ENCODE data around the gene MMP23B.
"Not testable (repeated sequence)": the region's sequence is repeated elsewhere in the genome, so short reads cannot be mapped to it uniquely, and the experiment has no call there.

The MMP23B gene

DNA sequence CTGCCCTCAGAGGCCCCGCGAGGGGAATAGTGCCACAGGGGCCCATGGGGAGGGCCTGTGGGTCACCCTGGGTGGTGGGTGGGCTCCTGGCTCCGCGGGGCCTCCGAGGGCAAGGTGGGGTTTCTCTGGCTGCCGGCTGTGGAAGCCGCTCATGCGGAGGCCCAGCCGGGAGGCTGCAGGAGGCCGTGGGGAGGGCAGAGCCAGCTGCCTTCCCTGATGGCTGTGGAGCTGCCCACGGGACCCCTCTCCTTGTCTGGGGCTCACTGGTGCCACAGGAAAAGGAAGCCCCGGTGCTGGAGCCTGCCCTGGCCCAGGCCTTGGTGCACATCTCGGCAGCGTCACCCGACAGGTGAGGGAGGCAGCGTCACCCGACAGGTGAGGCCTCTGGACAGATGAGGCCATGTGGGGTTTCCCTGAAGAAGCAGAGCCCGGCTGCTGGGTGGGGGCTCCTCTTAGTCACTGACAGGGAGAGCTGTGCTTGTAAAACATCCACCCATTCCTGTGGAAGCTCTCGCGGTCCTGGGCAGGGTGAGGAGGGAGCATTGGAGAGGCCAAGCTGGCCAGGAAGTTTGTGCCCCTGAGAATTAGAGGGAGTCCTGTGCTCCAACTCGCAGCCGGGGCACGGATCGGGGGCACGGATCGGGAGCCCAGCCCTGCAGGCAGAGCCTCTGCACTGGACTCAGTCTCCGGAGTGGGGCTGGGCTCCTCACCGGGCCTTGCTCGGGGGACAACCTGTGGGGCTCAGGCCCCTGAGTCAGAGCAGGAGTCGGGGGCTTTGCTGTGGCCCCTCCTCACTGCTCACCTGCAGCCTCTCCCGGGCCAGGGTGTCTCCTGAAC lies 10.6 kb upstream of the MMP23B start:
- DNase-seq: no peak

DNA sequence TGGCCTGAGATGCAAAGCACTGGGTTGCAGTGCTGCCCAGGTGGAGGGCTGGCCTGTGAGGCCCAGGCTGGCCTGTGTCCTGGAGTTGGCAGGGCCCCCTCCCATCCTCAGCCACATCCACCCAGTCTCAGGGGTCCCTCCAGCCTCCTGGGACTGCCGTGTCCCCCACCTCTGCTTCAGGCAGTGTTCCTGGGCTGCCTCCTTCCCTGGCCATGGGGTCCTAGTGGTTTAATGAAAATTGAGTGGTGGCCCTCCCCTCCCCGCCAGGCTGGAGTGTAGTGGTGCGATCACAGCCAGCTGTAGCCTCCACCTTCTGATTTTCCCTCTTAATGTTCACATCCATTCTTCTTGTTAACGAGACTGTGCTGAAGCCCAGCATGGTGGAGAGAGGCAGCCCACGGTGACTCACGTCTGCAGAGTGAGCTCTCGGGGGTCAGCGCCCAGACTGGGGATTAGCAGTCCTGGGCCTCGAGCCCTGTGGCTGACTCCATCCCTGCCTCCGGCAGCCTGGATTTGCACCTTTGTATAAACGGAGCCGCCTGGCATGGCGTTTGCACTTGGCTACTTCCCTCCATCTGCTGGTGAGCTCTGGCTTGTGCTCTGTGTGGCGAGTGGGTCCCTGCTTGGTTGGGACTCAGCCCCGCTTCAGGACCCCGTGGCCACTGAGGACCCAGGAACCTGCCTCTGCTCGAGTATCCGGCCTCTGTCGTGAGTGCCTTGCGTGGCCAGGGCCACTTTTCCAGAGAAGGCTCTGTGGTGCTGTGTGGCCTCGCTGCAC lies 9.8 kb upstream of the MMP23B start:
- no peak for DNase-seq

DNA sequence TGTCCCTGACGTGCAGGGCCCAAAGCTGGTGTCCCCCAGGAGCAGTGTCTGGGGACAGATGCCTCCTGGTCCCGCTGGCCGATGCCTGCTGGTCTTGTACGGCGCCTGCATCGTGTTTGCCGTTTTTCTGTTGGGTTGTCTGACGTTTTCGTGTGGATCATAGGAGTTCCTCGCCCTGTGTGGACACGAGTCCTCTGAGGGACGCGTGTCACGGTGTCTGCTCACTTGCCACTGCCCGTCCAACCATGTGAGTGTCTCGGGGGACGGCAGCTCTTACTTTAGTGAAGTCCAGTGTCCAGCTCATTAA lies 9.2 kb upstream of the MMP23B start:
- no peak for DNase-seq

DNA sequence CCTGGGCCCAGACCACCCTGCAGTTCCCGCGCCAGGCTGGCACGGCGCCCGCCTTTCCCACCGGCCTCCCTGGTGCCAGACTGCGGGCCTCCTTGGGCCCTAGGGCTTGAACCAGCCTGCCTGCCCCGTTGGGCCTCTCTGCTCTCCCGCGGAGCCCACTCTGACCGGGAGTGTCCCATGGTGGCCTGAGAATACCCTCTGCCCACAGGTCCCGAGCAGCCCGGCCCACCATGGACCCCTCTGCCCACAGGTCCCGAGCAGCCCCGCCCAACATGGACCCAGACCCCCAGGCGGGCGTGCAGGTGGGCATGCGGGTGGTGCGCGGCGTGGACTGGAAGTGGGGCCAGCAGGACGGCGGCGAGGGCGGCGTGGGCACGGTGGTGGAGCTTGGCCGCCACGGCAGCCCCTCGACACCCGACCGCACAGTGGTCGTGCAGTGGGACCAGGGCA lies 8.8 kb upstream of the MMP23B start:
- DNase-seq: no peak

DNA sequence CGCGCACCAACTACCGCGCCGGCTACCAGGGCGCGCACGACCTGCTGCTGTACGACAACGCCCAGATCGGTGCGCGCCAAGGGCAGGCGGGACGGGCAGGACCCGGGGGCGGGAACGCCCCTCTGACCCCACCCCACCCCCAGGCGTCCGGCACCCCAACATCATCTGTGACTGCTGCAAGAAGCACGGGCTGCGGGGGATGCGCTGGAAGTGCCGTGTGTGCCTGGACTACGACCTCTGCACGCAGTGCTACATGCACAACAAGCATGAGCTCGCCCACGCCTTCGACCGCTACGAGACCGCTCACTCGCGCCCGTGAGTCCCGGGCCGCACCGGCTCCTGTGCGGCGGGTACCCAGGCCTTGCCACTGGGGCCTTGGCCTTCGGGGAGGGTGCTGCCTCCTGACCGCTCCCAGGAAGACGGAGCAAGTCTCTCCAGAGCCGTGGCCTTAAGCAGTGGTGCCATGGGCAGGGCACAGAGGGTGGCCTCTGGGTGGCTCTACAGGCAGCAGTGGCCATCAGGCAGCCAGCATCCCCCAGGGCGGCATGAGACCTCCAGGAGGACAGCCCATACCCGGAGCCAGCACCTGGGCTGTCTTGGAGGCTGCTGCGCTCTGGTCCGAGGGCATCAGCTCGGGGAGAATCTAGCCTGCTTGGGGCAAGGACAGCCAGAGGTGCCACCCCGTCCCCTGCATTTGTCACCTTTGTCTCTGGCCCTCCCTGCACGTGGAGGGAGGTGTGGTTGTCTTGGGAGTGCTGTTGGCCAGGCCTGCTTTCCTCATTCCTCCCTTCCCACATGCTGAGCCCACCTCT lies 8.1 kb upstream of the MMP23B start:
- no peak for DNase-seq

DNA sequence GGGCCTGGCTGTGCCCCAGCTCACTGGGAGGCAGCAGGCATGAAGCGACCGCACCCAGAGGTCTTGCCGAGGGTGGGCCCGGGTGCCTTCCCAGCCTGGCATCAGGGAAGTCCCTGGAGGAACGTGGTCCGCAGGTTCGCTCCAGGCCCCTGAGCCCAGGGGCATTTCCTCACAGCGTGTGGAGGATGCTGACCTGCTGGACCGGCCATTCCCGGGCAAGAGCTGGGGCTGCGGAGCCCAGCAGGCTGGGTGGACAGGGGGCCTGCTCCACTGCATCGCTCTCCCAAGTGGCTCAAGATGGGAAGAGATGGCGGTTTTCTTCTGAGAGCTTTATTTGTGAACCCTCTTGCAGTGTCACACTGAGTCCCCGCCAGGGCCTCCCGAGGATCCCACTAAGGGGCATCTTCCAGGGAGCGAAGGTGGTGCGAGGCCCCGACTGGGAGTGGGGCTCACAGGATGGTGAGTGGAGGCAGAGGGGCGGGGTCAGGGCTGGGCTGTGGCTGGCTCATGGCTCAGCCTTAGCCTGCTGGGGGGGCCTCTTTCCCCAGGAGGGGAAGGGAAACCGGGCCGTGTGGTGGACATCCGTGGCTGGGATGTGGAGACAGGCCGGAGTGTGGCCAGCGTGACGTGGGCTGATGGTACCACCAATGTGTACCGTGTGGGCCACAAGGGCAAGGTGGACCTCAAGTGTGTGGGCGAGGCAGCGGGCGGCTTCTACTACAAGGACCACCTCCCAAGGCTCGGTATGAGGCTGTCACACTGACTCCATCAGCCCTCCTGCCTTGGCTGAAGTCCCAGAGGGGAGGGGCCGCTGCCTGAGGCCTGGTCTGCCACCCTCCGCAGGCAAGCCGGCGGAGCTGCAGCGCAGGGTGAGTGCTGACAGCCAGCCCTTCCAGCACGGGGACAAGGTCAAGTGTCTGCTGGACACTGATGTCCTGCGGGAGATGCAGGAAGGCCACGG lies 7.2 kb upstream of the MMP23B start:
- no peak for DNase-seq

DNA sequence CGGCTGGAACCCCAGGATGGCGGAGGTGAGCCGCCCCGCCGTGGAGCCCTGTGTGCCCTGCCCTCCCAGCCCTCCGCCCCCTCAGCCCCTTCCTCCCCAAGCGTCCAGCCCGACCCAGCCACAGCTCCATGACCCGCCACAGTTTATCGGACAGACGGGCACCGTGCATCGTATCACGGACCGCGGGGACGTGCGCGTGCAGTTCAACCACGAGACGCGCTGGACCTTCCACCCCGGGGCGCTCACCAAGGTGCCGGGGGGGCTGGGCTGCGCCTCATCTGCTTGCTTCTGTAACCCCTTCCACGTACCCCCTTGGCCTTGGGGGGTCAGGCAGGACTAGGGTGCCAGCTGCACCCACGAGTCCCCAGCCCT lies 6.6 kb upstream of the MMP23B start:
- no peak for DNase-seq

DNA sequence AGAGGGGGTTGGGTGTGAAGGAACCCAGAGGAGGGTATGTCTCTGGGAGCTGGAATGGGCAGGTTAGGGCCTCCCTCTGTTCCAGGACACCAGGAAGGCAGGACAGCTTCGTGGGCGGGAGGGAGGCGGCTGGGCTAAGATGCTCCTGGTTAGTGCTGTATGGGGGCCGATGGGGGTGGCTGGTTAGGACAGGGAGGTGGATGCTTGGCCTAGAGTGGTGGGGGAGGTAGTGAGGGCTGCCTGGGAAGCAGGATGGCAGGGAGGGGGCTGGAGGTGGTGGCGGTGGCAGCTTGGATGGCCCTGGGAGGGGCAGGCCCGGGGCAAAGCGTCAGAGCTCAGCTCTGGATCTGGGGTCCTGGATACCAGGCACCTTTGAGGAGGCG lies 6.2 kb upstream of the MMP23B start:
- no peak for DNase-seq

DNA sequence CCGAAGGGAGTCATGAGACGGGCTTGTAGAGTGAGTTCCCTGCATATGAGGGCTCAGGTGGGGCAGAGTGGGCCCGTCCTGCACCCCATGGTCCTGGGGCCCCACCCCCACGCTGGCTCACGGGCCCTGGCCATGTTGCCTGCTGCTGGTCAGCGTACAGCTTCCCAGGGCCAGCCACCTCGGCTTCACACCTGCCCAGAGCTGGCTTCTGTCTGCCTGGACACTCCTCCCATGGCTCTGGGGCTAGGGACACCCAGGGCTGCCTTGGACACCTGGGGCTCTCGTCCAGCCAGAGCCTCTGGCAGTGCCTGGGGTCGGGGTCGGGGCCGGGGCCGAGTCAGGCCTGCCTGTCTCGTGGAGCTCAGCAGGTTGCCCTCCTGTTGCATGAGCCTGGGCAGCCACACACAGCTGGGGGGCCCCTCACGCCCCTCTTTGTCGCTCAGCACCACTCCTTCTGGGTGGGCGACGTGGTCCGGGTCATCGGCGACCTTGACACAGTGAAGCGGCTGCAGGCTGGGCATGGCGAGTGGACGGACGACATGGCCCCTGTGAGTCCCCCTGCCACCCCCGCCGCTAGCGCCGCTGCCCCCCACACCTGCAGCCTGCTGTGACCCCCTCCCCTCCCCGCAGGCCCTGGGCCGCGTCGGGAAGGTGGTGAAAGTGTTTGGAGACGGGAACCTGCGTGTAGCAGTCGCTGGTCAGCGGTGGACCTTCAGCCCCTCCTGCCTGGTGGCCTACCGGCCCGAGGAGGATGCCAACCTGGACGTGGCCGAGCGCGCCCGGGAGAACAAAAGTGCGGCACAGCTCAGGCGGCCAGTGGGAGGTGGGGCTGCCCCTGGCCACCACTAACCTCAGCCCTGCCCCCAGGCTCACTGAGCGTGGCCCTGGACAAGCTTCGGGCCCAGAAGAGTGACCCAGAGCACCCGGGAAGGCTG lies 5.5 kb upstream of the MMP23B start:
- DNase-seq: no peak

DNA sequence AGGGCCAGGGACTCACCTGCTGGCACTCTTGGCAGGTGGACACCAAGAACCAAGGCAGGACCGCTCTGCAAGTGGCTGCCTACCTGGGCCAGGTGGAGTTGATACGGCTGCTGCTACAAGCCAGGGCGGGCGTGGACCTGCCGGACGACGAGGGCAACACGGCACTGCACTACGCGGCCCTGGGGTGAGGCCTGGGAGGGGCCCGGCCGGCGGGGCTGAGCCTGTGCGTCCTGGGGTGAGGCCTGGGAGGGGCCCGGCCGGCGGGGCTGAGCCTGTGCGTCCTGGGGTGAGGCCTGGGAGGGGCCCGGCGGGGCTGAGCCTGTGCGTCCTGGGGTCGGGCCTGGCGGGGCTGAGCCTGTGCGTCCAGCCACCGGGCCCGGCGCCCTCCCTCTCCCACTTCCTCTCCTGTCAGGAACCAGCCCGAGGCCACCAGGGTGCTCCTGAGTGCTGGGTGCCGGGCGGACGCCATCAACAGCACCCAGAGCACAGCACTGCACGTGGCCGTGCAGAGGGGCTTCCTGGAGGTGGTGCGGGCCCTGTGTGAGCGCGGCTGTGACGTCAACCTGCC lies 4.6 kb upstream of the MMP23B start:
- DNase-seq: no peak

DNA sequence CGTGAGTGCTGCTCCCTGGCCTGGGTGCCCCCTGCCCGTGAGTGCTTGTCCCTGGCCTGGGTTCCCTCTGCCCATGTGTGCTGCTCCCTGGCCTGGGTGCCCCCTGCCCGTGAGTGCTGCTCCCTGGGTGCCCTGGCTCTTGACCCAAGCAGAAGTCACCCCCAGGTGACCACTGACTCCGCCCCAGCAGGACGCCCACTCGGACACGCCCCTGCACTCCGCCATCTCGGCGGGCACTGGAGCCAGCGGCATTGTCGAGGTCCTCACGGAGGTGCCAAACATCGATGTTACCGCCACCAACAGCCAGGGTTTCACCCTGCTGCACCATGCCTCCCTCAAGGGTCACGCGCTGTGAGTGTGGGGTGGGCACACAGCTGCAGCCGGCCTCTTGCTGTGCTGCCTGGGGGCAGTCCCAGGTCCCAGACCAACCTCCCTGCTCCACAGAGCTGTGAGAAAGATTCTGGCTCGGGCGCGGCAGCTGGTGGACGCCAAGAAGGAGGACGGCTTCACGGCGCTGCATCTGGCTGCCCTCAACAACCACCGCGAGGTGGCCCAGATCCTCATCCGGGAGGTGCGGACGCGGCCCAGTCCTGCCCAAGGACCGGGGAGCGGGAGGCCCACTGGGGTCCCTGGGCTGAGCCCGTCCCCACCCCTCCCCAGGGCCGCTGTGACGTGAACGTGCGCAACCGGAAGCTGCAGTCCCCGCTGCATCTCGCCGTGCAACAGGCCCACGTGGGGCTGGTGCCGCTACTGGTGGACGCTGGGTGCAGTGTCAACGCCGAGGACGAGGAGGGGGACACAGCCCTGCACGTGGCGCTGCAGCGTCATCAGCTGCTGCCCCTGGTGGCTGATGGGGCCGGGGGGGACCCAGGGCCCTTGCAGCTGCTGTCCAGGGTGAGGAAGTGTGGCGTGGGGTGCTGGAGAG lies 3.9 kb upstream of the MMP23B start:
- DNase-seq: no peak

DNA sequence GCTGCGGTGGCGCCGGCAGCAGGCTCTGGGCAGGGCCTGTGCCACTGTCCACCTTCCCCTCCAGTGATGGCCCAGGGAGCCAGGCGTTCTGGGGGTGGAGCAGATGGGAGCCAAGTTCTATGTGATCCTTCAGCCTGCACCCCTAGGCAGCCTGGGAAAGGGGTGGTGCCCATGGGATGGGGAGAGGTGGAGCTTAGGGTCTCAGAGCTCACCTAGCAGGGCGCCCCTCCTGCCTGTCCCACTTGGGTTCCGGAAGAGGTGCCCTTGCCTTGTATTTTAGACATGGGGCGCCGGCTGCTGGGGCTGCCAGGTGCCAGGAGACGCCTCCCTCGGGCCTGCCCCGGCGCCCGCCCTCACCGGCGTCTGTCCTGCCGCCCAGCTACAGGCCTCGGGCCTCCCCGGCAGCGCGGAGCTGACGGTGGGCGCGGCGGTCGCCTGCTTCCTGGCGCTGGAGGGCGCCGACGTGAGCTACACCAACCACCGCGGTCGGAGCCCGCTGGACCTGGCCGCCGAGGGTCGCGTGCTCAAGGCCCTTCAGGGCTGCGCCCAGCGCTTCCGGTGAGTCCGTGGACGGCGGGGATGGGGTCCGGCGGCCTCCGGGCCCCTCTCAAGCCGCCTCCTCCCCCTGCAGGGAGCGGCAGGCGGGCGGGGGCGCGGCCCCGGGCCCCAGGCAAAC lies 3.1 kb upstream of the MMP23B start:
- DNase-seq: no peak

DNA sequence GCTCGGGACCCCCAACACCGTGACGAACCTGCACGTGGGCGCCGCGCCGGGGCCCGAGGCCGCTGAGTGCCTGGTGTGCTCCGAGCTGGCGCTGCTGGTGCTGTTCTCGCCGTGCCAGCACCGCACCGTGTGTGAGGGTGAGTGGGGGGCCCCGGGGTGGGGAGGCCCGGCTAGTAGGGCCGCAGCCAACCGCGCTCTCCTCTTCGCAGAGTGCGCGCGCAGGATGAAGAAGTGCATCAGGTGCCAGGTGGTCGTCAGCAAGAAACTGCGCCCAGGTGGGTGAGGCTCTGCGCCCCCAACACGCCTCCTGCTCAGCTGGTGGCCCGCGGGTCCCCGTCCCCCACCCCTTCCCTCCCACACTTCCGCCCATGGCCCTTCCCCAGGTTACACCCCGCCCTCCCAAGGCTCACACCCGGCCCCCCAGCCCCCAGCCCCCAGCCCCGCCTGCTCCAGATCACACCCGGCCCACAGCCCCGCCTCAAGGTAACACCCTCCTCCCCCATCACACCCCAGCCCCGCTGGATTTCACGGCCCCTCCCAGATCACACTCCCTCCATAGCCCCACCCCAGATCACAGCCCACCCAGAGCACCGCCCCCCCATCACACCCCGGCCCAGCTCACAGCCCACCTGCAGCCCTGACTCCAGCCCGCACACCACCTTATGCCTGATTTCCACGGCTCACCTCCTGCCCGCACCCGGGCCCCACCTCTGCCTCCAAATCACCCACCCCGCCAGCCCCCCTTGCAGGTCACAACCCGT lies 2.4 kb upstream of the MMP23B start:
- no peak for DNase-seq

DNA sequence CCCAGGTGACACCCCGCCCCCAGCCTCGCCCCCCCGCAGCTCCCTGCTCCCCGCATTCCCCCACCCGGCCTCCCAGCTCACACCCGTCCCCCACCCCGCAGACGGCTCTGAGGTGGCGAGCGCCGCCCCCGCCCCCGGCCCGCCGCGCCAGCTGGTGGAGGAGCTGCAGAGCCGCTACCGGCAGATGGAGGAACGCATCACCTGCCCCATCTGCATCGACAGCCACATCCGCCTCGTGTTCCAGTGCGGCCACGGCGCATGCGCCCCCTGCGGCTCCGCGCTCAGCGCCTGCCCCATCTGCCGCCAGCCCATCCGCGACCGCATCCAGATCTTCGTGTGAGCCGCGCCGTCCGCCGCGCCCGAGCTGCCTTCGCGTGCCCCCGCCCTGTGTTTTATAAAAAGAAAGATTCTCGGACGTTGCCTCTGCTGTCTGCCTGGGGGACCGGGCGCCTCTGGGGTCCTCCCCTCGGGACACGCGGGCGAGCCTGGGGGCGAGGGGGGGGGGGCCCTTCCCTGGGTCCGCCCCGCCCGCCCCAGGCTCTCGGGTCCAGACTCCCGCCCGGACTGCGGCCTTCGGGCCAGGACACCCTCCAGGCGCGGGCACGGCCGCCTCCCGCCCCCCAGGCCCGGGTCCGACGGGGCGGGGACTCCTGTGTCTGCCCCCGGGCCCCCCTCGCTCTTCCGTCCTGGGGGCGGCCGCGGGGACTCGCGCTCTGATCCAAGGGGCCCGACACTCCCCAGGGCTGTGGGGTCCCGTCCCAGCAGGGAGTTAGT lies 1.6 kb upstream of the MMP23B start:
- DNase-seq: peak; percentile 40

DNA sequence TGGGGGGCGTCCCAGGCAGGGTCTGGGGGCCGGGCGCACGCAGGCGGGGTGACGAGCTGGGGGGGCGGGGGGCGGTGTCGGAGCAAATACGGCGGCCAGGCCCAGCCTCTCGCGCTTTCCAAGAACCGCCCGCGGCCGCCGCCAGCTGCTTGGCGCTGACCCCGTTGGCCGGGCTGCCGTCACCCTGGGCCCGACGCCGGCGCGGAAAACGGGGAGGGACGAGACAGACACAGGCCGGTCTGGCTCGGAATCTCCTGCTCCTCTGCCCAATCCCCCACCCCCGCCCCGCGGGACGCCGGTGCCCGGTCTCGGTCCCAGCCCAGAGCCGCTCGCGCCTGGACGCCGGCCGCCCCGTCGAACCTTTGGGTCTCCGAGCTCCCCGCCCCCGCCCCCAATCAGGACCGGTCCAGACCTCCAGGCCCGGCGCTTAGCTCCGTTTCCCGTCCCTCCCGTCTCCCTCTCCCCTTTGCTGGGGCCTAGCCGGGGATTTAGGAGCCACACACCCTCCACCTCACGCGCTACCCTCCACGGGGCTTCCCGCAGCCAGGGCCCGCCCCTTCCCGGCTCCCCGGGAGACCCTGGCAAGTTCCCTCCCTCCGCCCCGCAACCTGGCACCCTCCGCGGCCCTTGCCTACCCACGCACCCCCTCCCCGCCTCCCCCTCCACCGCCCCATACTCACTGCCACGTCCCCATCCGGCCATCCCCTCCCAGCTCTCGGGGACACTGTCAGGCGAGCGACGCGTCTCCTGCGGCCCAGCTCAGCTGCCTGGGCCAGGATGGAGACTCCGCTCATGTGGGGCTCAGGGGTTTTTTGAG lies 800 bp upstream of the MMP23B start:
- peak; percentile 3 for DNase-seq

DNA sequence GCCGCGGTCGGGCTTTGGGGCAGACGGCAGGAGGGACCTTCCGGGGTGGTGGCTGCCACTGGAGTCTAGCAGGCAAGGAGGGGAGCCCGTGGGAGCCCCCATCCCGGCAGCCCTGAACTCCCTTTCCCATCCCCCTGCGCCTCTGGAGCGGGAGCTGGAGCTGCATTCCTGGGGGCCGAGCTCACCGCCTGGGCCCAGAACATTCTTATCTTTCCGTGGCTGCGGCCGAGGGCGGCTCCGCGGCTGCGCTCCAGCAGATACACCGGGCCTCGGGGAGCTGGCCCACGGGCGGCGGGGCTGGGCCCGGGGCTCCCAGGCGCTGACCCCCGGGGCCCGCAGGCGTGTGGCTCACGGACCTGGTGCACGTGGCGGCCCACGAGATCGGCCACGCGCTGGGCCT lies 1.4 kb downstream of the MMP23B start:
- not testable (repeated sequence) for DNase-seq

DNA sequence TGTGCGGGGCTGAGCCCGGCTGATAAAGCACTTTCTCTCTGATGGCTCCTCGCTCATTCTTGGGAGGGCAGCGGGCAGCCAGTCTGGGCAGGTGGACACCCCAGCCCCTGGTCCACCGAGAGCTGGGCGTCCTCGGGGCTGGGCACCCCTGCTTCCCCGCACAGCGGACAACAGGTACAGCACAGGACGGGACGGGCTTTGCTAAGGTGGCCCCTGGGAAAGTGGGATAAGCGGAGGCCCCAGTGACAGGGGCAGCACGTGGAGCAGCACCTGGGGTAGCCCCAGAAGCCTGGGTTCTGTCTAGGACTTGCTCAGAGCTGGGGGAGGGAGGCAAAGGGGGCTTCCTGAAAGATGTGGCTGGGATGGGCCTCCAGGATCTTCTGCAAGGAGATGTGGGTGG lies 2.6 kb downstream of the MMP23B start:
- not testable (repeated sequence) for DNase-seq

All from NCI-H2029 treated with DMSO at 0.1 percent for 48 hours (cell line).